Esophagus muscularis mucosa (tissue), 4 donors: ENCODE measurements around the gene EEF2K. TPM values are rescaled to one million over a fixed set of nuclear protein-coding genes. Genes with fewer than 3 reads are reported as not detected.

Experiments
- DNase-seq: peaks from one replicate; pipeline ENCODE4 v3.0.0-alpha.2; 2017; ENCODE audit errors: extremely low spot score
- H3K27ac ChIP-seq, 4 donors: fragments of 200-600 bp; sonication (generic); replicated peaks in 1 of 4; 1 replicate in 3 of 4; 2 replicates in 1 of 4; pipeline ENCODE4 v1.5.1; 2016 to 2019; ENCODE audit warnings: mild to moderate bottlenecking in 1 of 4
- H3K27me3 ChIP-seq, 4 donors: fragments of 200-600 bp; sonication (generic); one replicate each; pipeline versions ENCODE4 v1.5.1 to v1.6.0; 2016 to 2019
- H3K36me3 ChIP-seq, 4 donors: fragments of 200-600 bp; sonication (generic); one replicate each; pipeline ENCODE4 v1.5.1; 2016 to 2019
- H3K4me1 ChIP-seq, 4 donors: fragments of 200-600 bp; sonication (generic); one replicate each; pipeline ENCODE4 v1.5.1; 2016 to 2019
- H3K4me3 ChIP-seq, 4 donors: fragments of 200-600 bp; sonication (generic); 1 replicate in 2 of 4; 2 replicates in 2 of 4; pipeline ENCODE4 v1.5.1; 2016 to 2019; ENCODE audit warnings: mild to moderate bottlenecking in 4 of 4, moderate library complexity in 1 of 4
- H3K9me3 ChIP-seq, 4 donors: fragments of 200-600 bp; sonication (generic); 1 replicate in 3 of 4; 2 replicates in 1 of 4; pipeline ENCODE4 v1.5.1; 2016 to 2019
- CTCF ChIP-seq, 3 experiments: fragments of 200-600 bp in 2 of 3; fragments of 450-650 bp in 1 of 3; sonication (generic) in 2 of 3; IDR thresholded peaks; one replicate each; pipeline ENCODE4 v1.5.1; 2017 to 2019; ENCODE audit warnings: antibody characterized with exemption in 3 of 3, mild to moderate bottlenecking in 2 of 3, moderate library complexity in 1 of 3
- EP300 ChIP-seq: sonication (generic); formaldehyde crosslinking; IDR thresholded peaks from one replicate; pipeline ENCODE4 v1.6.1; 2017; ENCODE audit warnings: antibody characterized with exemption
- POLR2A ChIP-seq: fragments of 450-650 bp; IDR thresholded peaks from one replicate; pipeline ENCODE4 v1.6.1; 2017; ENCODE audit warnings: antibody characterized with exemption, moderate library complexity, mild to moderate bottlenecking, low read depth
- POLR2AphosphoS5 ChIP-seq, 2 donors: sonication (generic); formaldehyde crosslinking; IDR thresholded peaks; one replicate each; pipeline ENCODE4 v1.6.1; 2017; ENCODE audit warnings: antibody characterized with exemption in 2 of 2
- WGBS: methylation state at CpG from one replicate; pipeline ENCODE4 v1.1.5; 2018; 5-methylcytosine and 5-hydroxymethylcytosine counted together
- intact Hi-C: fragments of 100-400 bp; cut with DNase I; formaldehyde crosslinking; loops from one replicate; pipeline ENCODE4 v1.15.1; 2023
- total RNA-seq, 4 donors: library from RNA; depleted of rRNA; stranded (reverse); fragments of >200 nt; gene quantifications; one replicate each; pipeline versions ENCODE4 v1.1.0 to v1.2.1, GENCODE V29; 2016

EEF2K gene
- total RNA-seq, 4 donors from 2014 or later: 18.1 to 37.7 (median 31.6) TPM

DNA sequence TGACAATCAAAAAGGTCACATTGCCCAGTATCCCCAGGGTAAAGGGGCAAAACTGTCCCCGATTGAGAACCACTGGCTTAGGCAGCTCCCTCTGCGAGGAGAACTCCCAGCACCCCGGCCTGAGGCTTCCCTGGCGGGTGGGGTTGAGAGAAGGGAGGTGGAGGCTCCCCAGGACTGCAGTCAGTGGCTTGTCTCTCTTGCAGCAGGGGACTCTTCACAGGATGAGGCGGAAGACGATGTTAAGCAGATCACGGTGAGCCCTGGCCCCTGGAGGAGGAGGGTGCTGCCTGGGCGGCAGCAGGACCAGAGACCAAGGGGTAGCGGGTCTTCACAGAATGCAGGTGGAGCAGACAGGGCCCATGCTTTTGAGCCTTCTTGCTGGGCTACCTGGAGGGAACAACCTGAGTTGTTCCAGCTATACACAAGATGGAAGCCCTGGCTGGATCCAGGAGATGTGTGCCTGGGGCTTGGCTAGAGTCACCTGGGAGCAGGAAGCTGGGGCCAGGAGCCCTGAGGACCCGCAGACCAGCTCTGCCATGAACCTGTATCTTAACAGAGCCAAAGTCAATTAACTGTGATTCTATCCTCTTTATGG, 107.9 kb downstream of the EEF2K start:
- Histone ChIP-seq H3K4me3 (no peak overlapping the region), H3K27ac (no peak overlapping the region), H3K27me3 (no peaks in the 10 kb centered on the region), H3K9me3 (no peaks in the 10 kb centered on the region), H3K4me1 (no peaks in the 10 kb centered on the region), H3K36me3 (peaks cover 35 to 100% (median 99%) of the 10 kb centered on the region in 4 donors)
- WGBS: 98% methylated on average over 8 of the region's 10 CpGs
- intact Hi-C loops: no loop called here
- TF ChIP-seq CTCF (IDR thresholded peaks at IDR 0.05) (no peak), POLR2A (no peak), EP300 (no peak), POLR2AphosphoS5 (IDR thresholded peaks at IDR 0.05) (no peak)
- no peak for DNase-seq

DNA sequence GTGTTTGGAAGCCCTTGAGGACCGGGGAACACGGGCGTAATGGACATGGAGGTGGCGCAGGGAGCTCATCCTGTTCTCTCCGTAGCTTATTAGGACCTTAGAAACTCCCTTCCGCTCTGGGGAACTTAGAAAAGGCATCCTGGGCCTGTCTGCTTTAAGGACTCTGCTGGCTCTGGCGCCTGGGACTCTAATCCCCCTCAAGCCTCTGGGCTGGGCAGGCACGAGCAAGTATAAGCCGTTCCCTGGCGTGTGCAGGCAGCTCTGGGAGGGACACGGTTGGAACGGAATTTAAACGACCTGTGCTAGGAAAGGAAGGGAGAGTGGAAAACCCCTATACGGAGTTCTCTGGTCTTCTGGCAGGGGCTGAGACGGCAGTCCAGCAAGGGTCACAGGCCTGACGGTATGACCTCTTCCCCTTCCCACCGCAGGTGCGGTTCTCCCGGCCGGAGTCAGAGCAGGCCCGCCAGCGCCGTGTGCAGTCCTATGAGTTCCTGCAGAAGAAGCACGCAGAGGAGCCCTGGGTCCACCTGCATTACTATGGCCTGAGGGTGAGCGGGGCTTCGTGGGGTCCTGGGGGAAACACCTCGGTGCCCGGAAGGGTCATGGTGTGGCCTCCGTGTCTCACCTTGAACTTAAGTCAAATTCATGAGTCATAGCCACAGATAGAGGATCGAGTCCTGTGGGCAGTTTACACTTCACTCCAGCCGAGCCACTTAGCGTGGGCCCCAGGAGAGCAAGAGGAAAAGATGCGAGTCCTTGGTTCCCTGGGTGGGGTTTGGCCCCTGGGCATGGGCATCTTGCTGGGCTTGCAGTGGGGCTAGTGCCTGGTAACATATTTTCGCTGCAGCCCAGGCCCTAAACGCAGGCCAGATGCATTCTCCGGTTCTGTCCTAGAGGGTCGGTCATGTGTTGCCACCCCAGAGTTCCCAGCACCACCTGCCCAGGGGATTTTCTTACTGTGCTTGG, 108.9 kb downstream of the EEF2K start:
- intact Hi-C loops: no loop called here
- peaks cover 28 to 100% (median 98%) of the 10 kb centered on the region in 4 donors for H3K36me3 ChIP-seq

GRCh38 chr16:22315979-22316378, 109.9 kb downstream of the EEF2K start:
- Histone ChIP-seq H3K4me1 (no peaks in the 10 kb centered on the region), H3K27ac (no peak overlapping the region), H3K4me3 (no peak overlapping the region), H3K27me3 (no peaks in the 10 kb centered on the region), H3K36me3 (peaks cover 28 to 100% (median 92%) of the 10 kb centered on the region in 4 donors), H3K9me3 (no peaks in the 10 kb centered on the region)
- TF ChIP-seq EP300 (no peak), POLR2A (no peak), CTCF (IDR thresholded peaks at IDR 0.05) (no peak), POLR2AphosphoS5 (IDR thresholded peaks at IDR 0.05) (no peak)
- intact Hi-C loops: no loop called here
- DNase-seq: no peak
- WGBS: 100% methylated on average over 1 of the region's 1 CpG

More for the DNA sequence above, 108.9 kb downstream of the EEF2K start:
- Histone ChIP-seq H3K4me1 (no peaks in the 10 kb centered on the region), H3K27me3 (no peaks in the 10 kb centered on the region), H3K27ac (no peak overlapping the region), H3K4me3 (no peak overlapping the region), H3K9me3 (no peaks in the 10 kb centered on the region)
- TF ChIP-seq POLR2A (no peak), EP300 (no peak), CTCF (IDR thresholded peaks at IDR 0.05) (no peak), POLR2AphosphoS5 (IDR thresholded peaks at IDR 0.05) (no peak)
- DNase-seq: no peak
- WGBS: 87% methylated on average over 29 of the region's 37 CpGs

DNA sequence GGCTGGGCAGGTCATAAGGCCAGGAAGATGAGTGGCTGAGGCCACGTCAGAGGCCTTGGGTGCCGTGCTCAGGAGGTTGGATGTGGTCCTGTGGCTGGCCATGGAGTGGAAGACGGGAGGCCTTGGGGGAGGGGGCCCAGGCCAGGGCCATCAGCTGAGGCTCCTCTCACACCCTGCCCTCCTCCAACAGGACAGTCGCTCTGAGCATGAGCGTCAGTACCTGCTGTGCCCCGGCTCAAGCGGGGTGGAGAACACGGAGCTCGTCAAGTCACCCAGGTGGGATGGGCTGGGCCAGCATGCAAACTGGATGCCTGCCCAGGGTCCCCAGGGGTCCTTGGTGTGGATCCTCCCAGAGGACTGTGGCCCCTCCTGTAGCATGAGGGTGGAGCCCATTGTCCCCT, 110.3 kb downstream of the EEF2K start:
- Histone ChIP-seq H3K9me3 (no peaks in the 10 kb centered on the region), H3K27ac (no peak overlapping the region), H3K36me3 (peaks cover 28 to 98% (median 90%) of the 10 kb centered on the region in 4 donors), H3K4me1 (peaks cover 2 to 3% (median 2%) of the 10 kb centered on the region in 4 donors), H3K4me3 (no peak overlapping the region), H3K27me3 (no peaks in the 10 kb centered on the region)
- DNase-seq: no peak
- TF ChIP-seq EP300: no peak
- WGBS: 98% methylated on average over 6 of the region's 9 CpGs
- intact Hi-C loops: no loop called here

DNA sequence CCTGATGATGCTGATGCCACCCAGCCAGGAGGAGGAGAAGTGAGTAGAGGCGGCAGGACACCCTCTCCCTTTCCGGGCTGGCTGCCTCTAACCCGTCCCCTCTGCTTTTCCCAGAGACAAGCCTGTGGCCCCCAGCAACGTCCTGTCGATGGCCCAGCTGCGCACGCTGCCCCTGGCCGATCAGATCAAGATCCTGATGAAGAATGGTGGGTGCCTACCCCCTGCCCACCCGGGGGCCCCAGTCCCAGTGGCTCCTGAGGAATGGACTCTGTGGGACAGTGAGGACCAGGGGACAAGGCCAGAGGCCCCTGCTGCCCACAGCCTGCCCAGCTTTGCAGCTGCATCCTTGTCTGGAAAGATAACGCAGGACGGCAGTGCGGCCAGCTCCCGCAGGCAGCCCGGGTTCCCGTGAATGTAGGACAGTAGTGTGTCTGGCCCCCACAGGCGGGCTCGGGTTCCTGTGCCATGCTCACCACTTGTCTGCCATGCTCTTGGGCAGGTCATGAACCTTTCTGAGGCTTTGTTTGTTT, 111.0 kb downstream of the EEF2K start:
- 80% methylated on average over 8 of the region's 17 CpGs for WGBS
- peaks cover 28 to 98% (median 90%) of the 10 kb centered on the region in 4 donors for H3K36me3 ChIP-seq

More for the DNA sequence above, 111.0 kb downstream of the EEF2K start:
- Histone ChIP-seq H3K9me3 (no peaks in the 10 kb centered on the region), H3K27me3 (no peaks in the 10 kb centered on the region), H3K27ac (no peak overlapping the region), H3K4me3 (no peak overlapping the region), H3K4me1 (peaks cover 5 to 8% (median 6%) of the 10 kb centered on the region in 4 donors)
- intact Hi-C loops: no loop called here
- DNase-seq: no peak
- TF ChIP-seq EP300: no peak
- TF ChIP-seq CTCF (IDR thresholded peaks at IDR 0.05): no peak
- no peak for TF ChIP-seq POLR2A
- TF ChIP-seq POLR2AphosphoS5 (IDR thresholded peaks at IDR 0.05): no peak
